Endodermal cell (in vitro differentiated cells): ENCODE data around the gene DNHD1. TPM values are rescaled to one million over a fixed set of nuclear protein-coding genes. Genes with fewer than 3 reads are reported as not detected.

ENCODE experiments used
- DNase-seq: peaks from one replicate; pipeline ENCODE4 v3.0.0-alpha.2; 2017
- H3K27ac ChIP-seq: 2 replicates; pipeline ENCODE4 v1.5.1; 2013; ENCODE audit warnings: mild to moderate bottlenecking, low read depth, low read length, moderate library complexity
- H3K27me3 ChIP-seq: 2 replicates; pipeline ENCODE4 v1.6.1; 2013; ENCODE audit warnings: mild to moderate bottlenecking, low read length, moderate library complexity; ENCODE audit not compliant: insufficient read depth, control insufficient read depth, poor library complexity, severe bottlenecking
- H3K36me3 ChIP-seq: 2 replicates; pipeline ENCODE4 v1.7.0; 2013; ENCODE audit warnings: mild to moderate bottlenecking, low read length, moderate library complexity; ENCODE audit not compliant: control insufficient read depth, insufficient read depth
- H3K4me1 ChIP-seq: one replicate; pipeline ENCODE4 v1.7.0; 2013; ENCODE audit warnings: low read length; ENCODE audit not compliant: control insufficient read depth, insufficient read depth
- H3K4me3 ChIP-seq: 2 replicates; pipeline ENCODE4 v1.5.1; 2013; ENCODE audit warnings: mild to moderate bottlenecking, low read length, moderate library complexity
- H3K9ac ChIP-seq: 2 replicates; pipeline ENCODE4 v1.6.1; 2013; ENCODE audit warnings: mild to moderate bottlenecking, low read length, moderate library complexity; ENCODE audit not compliant: poor library complexity, severe bottlenecking; ENCODE audit errors: extremely low read depth
- H3K9me3 ChIP-seq: 2 replicates; pipeline ENCODE4 v1.6.1; 2013; ENCODE audit warnings: mild to moderate bottlenecking, low read length, moderate library complexity; ENCODE audit not compliant: control insufficient read depth
- H3K27ac Mint-ChIP-seq: 2 replicates; pipeline ENCODE4 v1.8.0; 2020; ENCODE audit warnings: mixed read lengths
- H3K27me3 Mint-ChIP-seq: 2 replicates; pipeline ENCODE4 v1.8.0; 2021; ENCODE audit warnings: mild to moderate bottlenecking, mixed read lengths; ENCODE audit not compliant: insufficient read depth
- H3K36me3 Mint-ChIP-seq: 2 replicates; pipeline ENCODE4 v1.8.0; 2020; ENCODE audit warnings: low read depth, mixed read lengths
- H3K4me1 Mint-ChIP-seq: 2 replicates; pipeline ENCODE4 v1.8.0; 2020; ENCODE audit warnings: mixed read lengths
- H3K4me3 Mint-ChIP-seq: 2 replicates; pipeline ENCODE4 v1.8.0; 2020; ENCODE audit warnings: mild to moderate bottlenecking, moderate library complexity, mixed read lengths
- H3K9me3 Mint-ChIP-seq: 2 replicates; pipeline ENCODE4 v1.8.0; 2020; ENCODE audit warnings: mild to moderate bottlenecking, mixed read lengths
- WGBS, 2 experiments: methylation state at CpG; one replicate each; pipeline versions ENCODE4 v1.1.5 to v1.1.7; 2013; ENCODE audit warnings: missing lambda C conversion rate in 2 of 2, mixed read lengths in 1 of 2; ENCODE audit not compliant: insufficient coverage in 1 of 2, insufficient read length in 1 of 2; 5-methylcytosine and 5-hydroxymethylcytosine counted together
- total RNA-seq, 2 donors: library from RNA; stranded (reverse); fragmentation: NEBNext Ultra II Directional in 1 of 2; extraction: Animal tissue kit (Norgen Biotek cat#: 25700) in 1 of 2; gene quantifications; 2 replicates in 1 of 2; 3 replicates in 1 of 2; pipeline ENCODE4 v1.2.1, GENCODE V29; 2021
- TF ChIP-seq, protein P1 (sequence below): fragments of 200-600 bp; sonication (generic); conservative IDR thresholded peaks from 2 replicates; pipeline ENCODE4 v1.5.0; 2021; ENCODE audit warnings: antibody characterized with exemption, mild to moderate bottlenecking

The DNHD1 gene
- total RNA-seq, 2 donors from 2014 or later, result 11.0 to 12.2 TPM

DNA sequence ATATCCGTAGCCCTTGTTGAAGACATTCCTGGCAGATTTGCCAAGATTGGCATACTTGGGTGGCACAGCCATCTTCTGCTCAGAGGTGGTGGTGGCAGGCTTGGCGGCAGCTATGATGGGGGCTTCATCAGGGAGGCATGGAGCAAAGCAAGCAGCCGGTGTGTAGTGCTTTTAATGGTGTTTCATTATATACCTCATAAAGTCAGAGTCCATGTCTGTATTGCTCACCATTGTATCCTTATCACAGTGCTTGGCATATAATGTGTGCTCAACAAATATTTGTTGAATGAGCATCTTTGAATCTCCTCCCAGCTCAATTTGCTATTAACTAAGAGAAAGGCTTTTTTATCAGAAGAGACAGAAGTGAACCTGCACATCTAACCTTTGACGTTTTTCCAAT is 7.8 kb upstream of the DNHD1 start:
- 93 to 100% methylated on average over 2 to 4 of the region's 4 CpGs for WGBS, 2 experiments
- Histone ChIP-seq H3K27ac (no peak overlapping the region), H3K4me3 (no peak overlapping the region), H3K36me3 (peaks cover 34% of the 10 kb centered on the region), H3K27me3 (no peaks in the 10 kb centered on the region), H3K4me1 (peaks cover 3% of the 10 kb centered on the region), H3K9me3 (no peaks in the 10 kb centered on the region), H3K9ac (no peak overlapping the region)
- H3K36me3 Mint-ChIP-seq, result peaks cover 15% of the 10 kb centered on the region
- no peaks in the 10 kb centered on the region for H3K9me3 Mint-ChIP-seq
- TF ChIP-seq, protein P1, sequence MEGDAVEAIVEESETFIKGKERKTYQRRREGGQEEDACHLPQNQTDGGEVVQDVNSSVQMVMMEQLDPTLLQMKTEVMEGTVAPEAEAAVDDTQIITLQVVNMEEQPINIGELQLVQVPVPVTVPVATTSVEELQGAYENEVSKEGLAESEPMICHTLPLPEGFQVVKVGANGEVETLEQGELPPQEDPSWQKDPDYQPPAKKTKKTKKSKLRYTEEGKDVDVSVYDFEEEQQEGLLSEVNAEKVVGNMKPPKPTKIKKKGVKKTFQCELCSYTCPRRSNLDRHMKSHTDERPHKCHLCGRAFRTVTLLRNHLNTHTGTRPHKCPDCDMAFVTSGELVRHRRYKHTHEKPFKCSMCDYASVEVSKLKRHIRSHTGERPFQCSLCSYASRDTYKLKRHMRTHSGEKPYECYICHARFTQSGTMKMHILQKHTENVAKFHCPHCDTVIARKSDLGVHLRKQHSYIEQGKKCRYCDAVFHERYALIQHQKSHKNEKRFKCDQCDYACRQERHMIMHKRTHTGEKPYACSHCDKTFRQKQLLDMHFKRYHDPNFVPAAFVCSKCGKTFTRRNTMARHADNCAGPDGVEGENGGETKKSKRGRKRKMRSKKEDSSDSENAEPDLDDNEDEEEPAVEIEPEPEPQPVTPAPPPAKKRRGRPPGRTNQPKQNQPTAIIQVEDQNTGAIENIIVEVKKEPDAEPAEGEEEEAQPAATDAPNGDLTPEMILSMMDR, result no peak
- H3K27me3 Mint-ChIP-seq, result no peaks in the 10 kb centered on the region
- no peaks in the 10 kb centered on the region for H3K4me1 Mint-ChIP-seq
- H3K27ac Mint-ChIP-seq, result no peak overlapping the region
- no peak overlapping the region for H3K4me3 Mint-ChIP-seq
- DNase-seq, result no peak

DNA sequence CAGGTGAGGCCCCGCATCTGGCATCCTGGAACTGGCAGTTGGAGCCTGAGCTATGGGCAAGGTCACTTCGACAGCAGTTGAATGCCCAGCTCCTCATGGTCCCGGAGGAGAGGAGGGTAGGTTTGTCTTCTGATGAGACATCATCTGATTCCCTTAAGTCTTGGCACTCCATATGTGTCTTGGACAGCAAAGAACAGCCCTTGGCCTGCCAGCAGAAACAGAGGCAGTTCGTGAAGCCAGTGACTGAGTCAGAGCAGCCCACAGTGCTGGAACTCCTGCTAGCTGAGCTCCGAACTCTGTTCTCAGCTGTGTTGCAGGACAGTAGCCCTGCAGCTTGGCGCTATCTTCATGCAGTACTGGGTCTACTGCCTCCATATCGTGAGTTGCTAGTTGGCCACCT is 1.0 kb downstream of the DNHD1 start:
- H3K9ac ChIP-seq, result no peak overlapping the region
- Mint-ChIP-seq H3K27ac (no peak overlapping the region), H3K9me3 (no peaks in the 10 kb centered on the region), H3K27me3 (no peaks in the 10 kb centered on the region), H3K36me3 (peaks cover 16% of the 10 kb centered on the region), H3K4me3 (no peak overlapping the region), H3K4me1 (peaks cover 3% of the 10 kb centered on the region)
- TF ChIP-seq, protein P1, result no peak
- no peak overlapping the region for H3K4me3 ChIP-seq
- H3K36me3 ChIP-seq, result peaks cover 14% of the 10 kb centered on the region
- H3K27me3 ChIP-seq, result no peaks in the 10 kb centered on the region
- no peak for DNase-seq
- no peak overlapping the region for H3K27ac ChIP-seq
- peaks cover 3% of the 10 kb centered on the region for H3K4me1 ChIP-seq
- H3K9me3 ChIP-seq, result no peaks in the 10 kb centered on the region
- WGBS, 2 experiments, result 69 to 81% methylated on average over 5 to 7 of the region's 7 CpGs

DNA sequence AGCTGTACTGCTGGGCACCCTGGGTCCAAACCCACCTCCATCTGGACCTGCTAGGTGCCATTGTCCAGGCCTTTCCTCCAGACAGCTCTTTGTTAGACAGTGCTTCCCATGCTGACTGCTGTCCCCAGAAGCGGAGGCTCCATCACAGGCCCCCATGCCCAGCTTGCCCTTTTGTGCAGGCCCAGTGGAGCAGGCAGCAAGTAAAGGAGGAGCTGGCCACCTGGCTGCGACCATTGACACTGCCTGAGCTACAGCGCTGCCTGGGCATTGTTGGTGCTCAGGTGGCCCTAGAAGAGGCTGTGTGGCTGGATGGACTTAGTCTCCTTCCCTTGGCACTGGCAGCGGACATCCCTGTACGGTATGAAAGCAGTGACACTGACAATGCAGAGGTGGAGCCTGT is 1.5 kb downstream of the DNHD1 start:
- H3K27ac ChIP-seq, result no peak overlapping the region
- H3K36me3 ChIP-seq, result peaks cover 14% of the 10 kb centered on the region
- H3K36me3 Mint-ChIP-seq, result peaks cover 13% of the 10 kb centered on the region
- DNase-seq, result no peak
- H3K27me3 Mint-ChIP-seq, result no peaks in the 10 kb centered on the region
- H3K4me1 Mint-ChIP-seq, result peaks cover 3% of the 10 kb centered on the region
- no peaks in the 10 kb centered on the region for H3K9me3 ChIP-seq
- TF ChIP-seq, protein P1, result no peak
- no peak overlapping the region for H3K9ac ChIP-seq
- H3K4me3 ChIP-seq, result no peak overlapping the region
- no peaks in the 10 kb centered on the region for H3K9me3 Mint-ChIP-seq
- WGBS, 2 experiments, result 84 to 95% methylated on average over 2 to 5 of the region's 5 CpGs
- no peaks in the 10 kb centered on the region for H3K27me3 ChIP-seq
- peaks cover 3% of the 10 kb centered on the region for H3K4me1 ChIP-seq
- no peak overlapping the region for H3K4me3 Mint-ChIP-seq
- no peak overlapping the region for H3K27ac Mint-ChIP-seq
